GM18526 (cell line): ENCODE measurements around the gene TBC1D1.

ENCODE experiments used
- POLR2A ChIP-seq: IDR thresholded peaks from 3 replicates; pipeline ENCODE4 v1.6.1; 2011; ENCODE audit not compliant: insufficient read length; ENCODE audit errors: extremely low read depth

Gene TBC1D1

GRCh38 chr4:38173935-38174518 lies 283.1 kb downstream of the TBC1D1 start:
- TF ChIP-seq POLR2A = no peak

- no peak for TF ChIP-seq POLR2A
Observed at GRCh38 chr4:38174801-38175200, 283.9 kb downstream of the TBC1D1 start.

GRCh38 chr4:38176165-38176564 lies 285.3 kb downstream of the TBC1D1 start:
- no peak for TF ChIP-seq POLR2A

- no peak for TF ChIP-seq POLR2A
Observed at GRCh38 chr4:38177035-38177546, 286.2 kb downstream of the TBC1D1 start.

GRCh38 chr4:38177641-38178391 lies 286.9 kb downstream of the TBC1D1 start:
- no peak for TF ChIP-seq POLR2A

- no peak for TF ChIP-seq POLR2A
Observed at GRCh38 chr4:38178392-38178995, 287.6 kb downstream of the TBC1D1 start.

GRCh38 chr4:38179690-38180377 lies 288.9 kb downstream of the TBC1D1 start:
- no peak for TF ChIP-seq POLR2A

- TF ChIP-seq POLR2A = no peak
Observed at GRCh38 chr4:38180456-38180855, 289.6 kb downstream of the TBC1D1 start.

- no peak for TF ChIP-seq POLR2A
Observed at GRCh38 chr4:38181286-38181685, 290.4 kb downstream of the TBC1D1 start.

- no peak for TF ChIP-seq POLR2A
Observed at GRCh38 chr4:38182334-38182998, 291.6 kb downstream of the TBC1D1 start.

- TF ChIP-seq POLR2A = no peak
Observed at GRCh38 chr4:38184404-38184803, 293.5 kb downstream of the TBC1D1 start.

GRCh38 chr4:38185406-38186144 lies 294.7 kb downstream of the TBC1D1 start:
- no peak for TF ChIP-seq POLR2A

GRCh38 chr4:38188136-38188535 lies 297.3 kb downstream of the TBC1D1 start:
- no peak for TF ChIP-seq POLR2A

GRCh38 chr4:38188631-38189101 lies 297.8 kb downstream of the TBC1D1 start:
- TF ChIP-seq POLR2A = no peak
